ENCODE data around the gene CACYBP.

CACYBP gene

DNA sequence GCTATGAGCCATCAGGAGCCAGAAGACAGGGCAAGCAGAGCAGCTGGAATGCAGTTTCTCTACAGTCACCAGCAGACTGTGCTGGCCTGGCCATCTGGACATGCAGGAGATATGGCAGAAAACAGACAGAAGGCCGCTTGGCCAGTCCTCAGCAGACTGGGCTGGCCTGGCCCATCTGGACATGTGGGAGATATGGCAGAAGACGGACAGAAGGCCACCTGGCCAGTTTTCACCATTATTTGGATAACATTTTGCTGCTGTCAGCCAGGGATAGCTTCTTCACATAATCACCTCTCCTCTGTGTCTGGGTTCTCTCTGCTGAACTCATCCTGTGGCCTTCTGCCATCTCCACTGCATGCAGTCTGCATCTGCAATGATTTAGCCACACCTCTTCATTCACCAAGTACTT is 25.0 kb upstream of the CACYBP start:
- DNase-seq (ENCODE audit: low spot score), result no peak

- DNase-seq (ENCODE audit: low spot score), result no peak
Measured at GRCh38 chr1:174975764-174976163, 24.0 kb upstream of the CACYBP start.

GRCh38 chr1:174976436-174977108 is 23.2 kb upstream of the CACYBP start:
- DNase-seq (ENCODE audit: low spot score), result no peak

- DNase-seq (ENCODE audit: low spot score), result peak; percentile 82
Measured at GRCh38 chr1:174982971-174983689, 16.6 kb upstream of the CACYBP start.

DNA sequence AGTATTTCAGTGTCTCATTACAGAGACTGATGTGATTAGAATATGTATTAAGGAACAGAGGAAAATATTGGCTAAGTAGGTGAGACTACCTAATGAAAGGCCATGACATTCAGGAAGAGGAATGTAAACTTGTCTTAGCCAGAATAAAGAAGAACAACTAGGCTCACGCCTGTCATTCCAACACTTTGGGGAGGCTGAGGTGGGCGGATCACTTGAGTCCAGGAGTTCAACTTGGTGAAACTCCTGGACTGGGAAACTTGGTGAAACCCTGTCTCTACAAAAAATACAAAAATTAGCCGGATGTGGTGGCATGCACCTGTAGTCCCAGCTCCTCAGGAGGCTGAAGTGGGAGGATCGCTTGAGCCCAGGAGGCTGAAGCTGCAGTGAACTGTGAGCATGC is 14.8 kb upstream of the CACYBP start:
- no peak for DNase-seq (ENCODE audit: low spot score)

DNA sequence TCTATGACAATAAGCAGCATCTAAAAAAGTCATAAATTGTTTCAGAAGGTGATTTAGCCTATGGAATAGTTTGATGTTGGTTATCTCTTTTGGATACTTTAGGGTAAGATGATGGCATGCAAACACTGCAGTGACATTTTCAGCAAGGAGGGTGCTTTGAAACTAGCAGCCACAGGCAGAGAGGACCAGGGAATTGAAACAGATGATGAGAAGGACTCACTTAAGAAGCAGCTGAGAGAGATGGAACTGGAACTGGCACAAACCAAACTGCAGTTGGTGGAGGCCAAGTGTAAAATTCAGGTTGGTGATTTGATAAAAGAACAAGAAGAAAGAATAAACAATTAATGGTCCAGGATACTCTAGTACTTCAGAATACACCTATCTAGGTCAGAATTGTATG is 11.2 kb upstream of the CACYBP start:
- no peak for DNase-seq (ENCODE audit: low spot score)

DNA sequence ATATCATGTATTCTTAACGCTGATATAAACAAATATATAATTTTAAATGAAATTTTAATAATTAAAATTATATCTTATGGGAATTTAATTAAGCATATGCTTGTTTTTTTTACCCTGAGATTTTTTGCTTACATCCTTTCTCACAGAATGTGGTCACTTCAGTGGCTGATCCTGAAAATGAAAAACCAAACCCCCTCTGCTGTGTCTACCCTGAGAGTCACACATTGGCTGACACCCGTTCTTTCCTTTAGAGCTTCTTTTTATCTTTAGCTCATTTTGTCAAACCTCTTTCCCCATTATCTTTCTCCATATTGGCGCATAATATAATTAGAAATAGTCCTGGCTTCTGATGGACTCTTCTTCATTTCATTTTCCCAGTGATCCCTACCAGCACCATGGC is 10.8 kb upstream of the CACYBP start:
- no peak for DNase-seq (ENCODE audit: low spot score)

DNA sequence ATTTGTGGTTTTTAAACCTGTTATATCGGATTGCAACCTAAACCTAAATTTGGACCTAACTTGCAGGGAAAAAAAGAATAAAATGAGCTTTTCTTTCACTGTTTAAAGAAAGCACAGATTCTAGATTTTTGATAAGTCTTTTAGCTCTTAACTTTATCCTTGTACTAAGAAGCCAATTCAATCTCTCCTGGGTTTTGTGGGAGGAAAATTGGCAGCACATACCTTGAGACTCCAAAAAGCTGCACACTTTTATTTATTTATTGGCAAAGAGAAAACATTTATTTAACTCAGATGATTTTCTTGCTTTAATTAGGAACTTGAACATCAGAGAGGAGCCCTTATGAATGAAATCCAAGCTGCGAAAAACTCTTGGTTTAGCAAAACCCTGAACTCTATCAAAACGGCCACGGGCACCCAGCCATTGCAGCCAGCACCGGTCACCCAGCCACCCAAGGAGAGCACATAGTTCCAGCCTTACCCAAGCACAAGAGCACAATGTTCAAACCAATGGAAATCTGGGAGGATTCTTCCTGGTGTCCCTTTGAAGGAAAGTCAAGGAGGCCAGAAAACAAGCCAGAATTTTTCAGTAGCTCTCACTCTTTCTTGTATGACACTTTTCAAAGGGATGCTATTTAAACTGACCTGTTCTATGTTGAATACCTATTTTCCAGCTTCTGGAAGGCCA is 10.1 kb upstream of the CACYBP start:
- no peak for DNase-seq (ENCODE audit: low spot score)

DNA sequence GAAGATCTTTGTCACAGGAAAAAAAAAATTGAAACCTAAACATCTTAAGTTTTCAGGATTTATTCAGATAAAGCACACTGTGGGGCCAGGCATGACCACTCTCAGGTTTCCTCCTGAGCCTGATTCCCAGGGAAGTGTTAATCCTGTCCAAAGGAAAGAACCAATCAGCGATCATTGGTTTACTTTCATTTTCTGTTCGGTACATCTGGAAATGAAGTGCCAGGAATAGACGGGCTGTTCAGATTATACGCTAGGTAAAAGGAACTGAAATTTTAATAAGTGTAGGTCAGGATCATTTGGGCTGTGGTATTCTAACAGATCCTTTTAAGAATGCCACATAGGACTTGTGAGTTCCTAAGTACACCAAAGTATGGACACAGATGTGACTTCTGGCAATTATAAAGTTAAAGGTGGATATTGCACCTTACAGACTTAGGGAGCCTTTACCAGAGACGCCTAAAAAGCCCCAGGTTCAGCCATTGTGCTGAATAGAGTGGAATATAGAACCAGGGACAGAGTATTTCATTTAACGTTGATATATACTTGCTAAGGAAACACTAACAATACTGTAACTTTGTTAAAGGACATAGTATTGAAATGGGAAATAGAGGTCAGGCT is 9.3 kb upstream of the CACYBP start:
- DNase-seq (ENCODE audit: low spot score), result peak; percentile 51

- no peak for DNase-seq (ENCODE audit: low spot score)
Measured at GRCh38 chr1:174991473-174991872, 8.3 kb upstream of the CACYBP start.

- no peak for DNase-seq (ENCODE audit: low spot score)
Measured at GRCh38 chr1:174995121-174995520, 4.6 kb upstream of the CACYBP start.

- no peak for DNase-seq (ENCODE audit: low spot score)
Measured at GRCh38 chr1:174995916-174996315, 3.8 kb upstream of the CACYBP start.

DNA sequence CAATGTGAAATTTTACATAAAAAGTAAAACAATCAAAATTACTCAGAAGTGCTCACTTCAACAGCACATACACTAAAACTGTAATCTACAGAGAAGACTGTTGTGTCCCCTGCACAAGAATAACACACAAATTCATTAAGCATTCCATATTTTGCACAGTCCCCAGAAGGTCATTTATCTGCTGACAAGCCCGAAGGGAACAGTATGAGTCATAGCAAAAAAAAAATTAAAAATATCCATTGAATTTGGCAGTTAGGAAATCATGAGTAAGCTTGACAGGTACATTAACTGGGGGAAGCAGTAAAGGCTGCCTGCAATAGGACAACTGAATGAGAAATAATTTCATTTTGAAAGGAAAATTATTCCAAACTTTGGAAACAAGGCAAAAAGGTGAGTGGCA is 3.3 kb upstream of the CACYBP start:
- no peak for DNase-seq (ENCODE audit: low spot score)

GRCh38 chr1:174997041-174997440 is 2.7 kb upstream of the CACYBP start:
- no peak for DNase-seq (ENCODE audit: low spot score)

- DNase-seq (ENCODE audit: low spot score), result peak; percentile 85
Measured at GRCh38 chr1:174998569-174999215, 1.1 kb upstream of the CACYBP start.

- DNase-seq (ENCODE audit: low spot score), result peak; percentile 97
Measured at GRCh38 chr1:174999216-174999935, 371 bp upstream of the CACYBP start.

DNA sequence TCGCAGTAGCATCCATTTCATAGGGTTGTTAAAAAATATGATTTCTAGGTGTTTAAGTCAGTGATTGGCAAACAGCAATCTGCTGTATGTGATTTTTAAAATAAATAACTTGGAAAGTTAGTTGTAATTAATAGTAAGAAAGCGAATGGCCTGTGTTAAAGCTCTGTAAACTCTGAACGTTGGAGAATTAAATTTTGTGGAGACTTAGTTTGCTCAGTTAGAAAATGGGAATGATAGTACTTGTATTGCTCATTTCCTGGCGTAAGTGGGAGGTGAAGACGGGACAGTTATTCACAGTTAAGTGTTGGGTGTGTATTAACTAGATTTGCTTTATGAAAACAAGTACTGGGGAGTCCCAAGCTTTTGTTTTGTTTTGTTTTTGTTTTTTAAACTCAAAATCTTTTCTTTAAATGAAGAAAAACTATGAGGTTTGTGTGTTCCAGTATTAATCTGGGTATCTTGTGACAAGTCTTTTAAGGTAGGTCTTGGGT is 995 bp downstream of the CACYBP start:
- peak; percentile 49 for DNase-seq (ENCODE audit: low spot score)

- no peak for DNase-seq (ENCODE audit: low spot score)
Measured at GRCh38 chr1:175002910-175003517, 3.3 kb downstream of the CACYBP start.

DNA sequence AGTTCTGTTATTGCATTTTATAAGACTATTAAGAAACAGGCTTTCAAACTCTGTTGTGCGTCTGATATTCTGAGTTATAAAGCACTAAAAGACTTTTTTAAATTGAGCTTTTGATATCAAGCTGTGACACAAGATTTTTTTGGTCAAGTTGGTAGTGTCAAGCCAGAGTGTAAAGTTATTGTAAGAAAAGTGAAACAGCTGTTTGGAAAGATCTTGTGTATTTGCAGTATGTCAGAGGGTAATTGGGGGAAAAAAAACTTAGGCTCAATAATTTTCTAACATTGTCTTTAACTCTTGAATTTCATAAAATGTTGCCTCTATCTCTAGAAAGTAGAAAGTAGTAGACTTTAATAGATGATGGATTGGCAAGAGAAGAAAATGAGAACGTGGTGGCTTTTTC is 3.8 kb downstream of the CACYBP start:
- DNase-seq (ENCODE audit: low spot score), result no peak

DNA sequence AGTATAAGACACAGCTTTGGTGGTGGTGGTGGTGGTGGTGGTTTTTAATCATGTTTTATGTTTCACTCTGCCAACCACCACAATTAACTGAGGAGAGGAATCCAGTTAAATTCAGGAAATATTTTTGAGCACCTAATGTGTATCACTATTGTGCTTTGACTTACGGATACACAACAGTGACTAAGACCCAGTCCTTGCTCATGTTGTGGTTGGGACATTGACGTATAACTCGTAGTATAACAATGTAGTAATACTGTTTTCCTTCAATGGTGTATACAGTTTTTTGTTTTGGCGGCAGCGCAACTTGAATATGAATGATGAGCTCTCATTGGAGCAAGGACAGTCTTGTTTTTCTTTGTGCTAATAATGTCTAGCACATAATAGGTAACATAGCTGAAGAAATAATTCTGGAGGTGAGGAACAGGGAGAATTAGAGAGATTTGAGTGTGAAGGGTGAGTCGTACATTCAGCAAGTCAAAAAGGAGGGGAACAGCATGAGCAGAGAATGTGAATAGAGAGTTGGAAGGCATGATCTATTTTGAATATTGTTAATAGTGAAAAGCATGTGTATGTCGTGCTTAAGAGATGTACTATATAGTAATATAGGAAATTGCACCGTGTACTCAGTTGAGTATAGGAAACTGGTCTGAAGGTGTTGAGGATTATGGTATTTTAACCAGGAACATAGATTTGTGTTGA is 5.5 kb downstream of the CACYBP start:
- no peak for DNase-seq (ENCODE audit: low spot score)

Data from hematopoietic multipotent progenitor cell treated with erythropoietin and hydrocortisone succinate and interleukin-3 and kit ligand, for 17 days (in vitro differentiated cells).